ENCODE data around the gene ZNF829. TPM values are rescaled to one million over a fixed set of nuclear protein-coding genes. Genes with fewer than 3 reads are reported as not detected.
A peak's percentile ranks its signal among the peaks of the same experiment; 100 is the strongest.

ZNF829 gene
- 1.3 and 1.6 TPM in 2 replicates for total RNA-seq

DNA sequence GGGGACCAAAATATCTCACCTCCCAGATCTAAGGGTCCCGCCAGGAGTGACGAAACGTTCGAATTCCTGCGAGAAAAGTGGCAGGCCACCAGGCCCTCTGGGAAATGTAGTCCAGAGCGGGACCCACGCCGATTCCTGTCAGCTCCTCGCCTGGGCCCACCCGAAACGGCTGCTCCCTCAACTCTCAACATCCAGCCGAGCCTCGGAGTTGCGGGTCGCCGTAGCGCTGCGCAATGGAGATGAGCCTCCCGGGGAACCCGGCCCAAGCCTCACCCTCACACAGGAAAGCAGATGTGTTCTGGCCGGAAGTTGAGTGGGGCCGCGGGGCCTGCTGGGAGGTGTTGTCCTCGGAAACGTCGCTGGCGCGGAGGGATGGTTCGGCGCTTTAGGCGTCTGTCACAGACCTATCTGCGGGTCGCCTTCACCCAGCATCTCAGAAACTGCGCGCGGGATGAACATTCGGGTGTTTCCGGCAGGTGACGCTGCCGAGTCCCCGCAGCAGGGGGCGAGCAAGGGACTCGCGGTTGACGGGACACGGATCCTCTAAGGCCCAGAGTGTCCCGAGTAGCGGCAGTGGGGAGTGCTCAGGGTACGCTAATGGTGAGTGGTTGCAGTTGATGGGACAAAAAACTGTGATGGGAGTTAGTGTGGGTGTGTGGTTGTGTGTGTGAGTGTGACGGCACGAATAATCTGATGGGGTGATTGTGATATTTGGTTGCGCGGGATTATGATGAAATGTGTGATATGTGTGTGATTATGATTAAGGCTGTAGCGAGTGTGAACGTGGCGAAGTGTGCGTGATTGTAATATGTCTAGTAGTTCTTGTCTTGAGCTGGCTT, at the start of gene ZNF829, which contains the start of gene ZNF568:
ZNF829 (minus strand) TSS at position 300 of the 839 bp plus-strand sequence. CDS start 1,124 bp downstream, outside the sequence.
ZNF568 (plus strand) TSS at position 341 of the 839 bp plus-strand sequence. CDS start 6,439 bp downstream, outside the sequence.
- peak; percentile 80 to 91 for DNase-seq (ENCODE audit: low read depth in 2 of 2)

DNA sequence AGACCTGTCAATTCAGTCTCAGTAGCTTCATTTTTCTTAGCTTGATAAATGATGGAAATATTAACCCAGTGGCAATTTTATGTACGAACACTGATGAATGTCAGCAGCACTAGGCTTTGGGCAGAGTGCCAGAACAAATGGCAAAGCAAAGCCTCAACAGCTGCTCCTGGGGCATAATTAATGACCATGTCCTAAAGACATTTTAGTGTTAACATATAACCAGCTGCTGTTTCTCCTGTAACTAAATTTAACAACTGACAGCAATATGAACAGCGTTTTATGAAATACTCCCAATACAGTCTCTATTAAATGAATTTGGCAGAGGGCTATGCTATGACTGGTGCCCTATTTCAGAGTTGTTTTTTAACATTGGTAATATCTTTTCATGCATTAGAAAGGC, 47.2 kb upstream of the ZNF829 start:
- DNase-seq (ENCODE audit: low read depth in 2 of 2) = peak in 1 of 2 donors; percentile 5

DNA sequence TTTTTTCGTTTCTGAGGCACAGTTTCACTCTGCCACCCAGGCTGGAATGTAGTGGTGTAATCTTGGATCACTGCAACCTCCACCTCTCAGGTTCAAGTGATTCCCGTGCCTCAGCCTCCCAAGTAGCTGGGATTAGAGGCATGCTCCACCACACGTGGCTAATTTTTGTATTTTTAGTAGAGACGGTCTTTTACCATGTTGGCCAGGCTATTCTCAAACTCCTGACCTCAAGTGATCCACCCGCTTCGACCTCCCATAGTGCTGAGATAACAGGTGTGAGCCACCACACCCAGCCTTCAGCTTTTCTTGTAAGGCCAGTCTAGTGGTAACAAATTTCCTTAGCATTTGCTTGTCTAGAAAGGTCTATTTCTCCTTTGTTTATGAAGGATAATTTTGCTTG, 46.3 kb upstream of the ZNF829 start:
- DNase-seq (ENCODE audit: low read depth in 2 of 2) = no peak

DNA sequence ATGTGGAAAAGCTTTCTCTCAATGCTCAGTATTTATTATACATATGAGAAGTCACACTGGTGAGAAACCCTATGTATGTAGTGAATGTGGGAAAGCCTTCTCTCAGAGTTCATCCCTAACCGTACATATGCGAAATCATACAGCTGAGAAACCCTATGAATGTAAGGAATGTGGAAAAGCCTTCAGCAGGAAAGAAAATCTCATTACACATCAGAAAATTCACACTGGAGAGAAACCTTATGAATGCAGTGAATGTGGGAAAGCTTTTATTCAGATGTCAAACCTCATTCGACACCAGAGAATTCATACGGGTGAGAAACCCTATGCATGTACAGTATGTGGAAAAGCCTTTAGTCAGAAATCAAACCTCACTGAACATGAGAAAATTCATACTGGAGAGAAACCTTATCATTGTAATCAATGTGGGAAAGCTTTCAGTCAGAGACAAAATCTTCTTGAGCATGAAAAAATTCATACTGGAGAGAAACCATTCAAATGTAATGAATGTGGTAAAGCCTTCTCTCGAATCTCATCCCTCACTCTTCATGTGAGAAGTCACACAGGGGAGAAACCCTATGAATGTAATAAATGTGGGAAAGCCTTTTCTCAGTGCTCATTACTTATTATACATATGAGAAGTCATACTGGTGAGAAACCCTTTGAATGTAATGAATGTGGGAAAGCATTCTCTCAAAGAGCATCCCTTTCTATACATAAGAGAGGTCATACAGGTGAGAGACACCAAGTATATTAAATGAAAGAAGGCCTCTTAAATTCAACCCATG, 34.4 kb upstream of the ZNF829 start:
- no peak for DNase-seq (ENCODE audit: low read depth in 2 of 2)

DNA sequence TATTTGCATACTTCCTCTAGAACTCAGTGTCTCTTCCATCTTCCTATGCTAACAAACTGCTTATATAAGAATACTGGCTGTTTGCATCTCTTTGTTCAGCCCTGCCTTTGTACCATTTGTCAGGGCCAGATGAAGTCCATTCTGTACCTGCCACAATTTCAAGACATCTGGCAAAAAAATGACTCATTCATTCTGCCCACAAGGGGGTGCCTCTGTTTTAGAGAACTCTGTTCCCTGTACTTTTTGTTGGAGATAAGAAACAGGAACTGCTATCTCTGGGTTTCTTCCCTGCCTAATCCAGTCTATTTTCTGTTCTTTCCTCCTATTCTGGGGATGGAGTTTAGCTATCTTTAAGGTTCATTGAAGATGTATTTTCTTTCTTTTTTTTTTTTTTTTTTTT, 23.1 kb upstream of the ZNF829 start:
- DNase-seq (ENCODE audit: low read depth in 2 of 2) = peak in 1 of 2 donors; percentile 2

DNA sequence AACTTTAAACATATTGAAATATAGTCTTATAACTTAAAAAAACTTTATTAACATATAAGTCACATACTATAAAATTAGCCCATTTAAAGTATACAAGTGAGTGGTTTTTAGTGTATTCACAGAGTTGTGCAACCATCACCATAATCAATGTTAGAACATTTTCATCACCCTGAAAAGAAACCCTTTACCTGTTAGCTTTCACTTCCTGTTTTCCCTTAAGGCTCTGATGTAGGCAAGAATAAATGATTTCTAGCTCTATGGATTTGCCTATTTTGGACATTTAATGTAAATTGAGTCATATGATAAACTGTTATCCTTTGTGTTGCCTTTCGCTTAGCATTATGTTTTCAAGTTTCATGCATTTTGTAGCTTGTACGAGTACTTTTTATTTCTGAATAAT, 15.6 kb upstream of the ZNF829 start:
- no peak for DNase-seq (ENCODE audit: low read depth in 2 of 2)

DNA sequence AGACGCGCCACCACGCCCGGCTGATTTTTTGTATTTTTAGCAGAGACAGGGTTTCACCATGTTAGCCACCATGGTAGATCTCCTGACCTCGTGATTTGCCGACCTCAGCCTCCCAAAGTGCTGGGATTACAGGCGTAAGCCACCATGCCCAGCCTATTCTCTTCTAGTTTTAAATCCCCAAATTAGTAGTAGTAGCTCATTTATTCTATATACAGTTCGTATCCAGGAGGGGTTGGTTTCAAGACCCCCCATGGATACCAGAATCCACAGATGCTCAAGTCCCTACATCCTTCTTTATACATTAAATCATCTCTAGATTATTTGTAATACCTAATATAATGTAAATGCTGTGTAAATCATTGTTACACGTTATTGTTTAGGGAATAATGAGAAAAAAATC, 2.0 kb upstream of the ZNF829 start:
- no peak for DNase-seq (ENCODE audit: low read depth in 2 of 2)

DNA sequence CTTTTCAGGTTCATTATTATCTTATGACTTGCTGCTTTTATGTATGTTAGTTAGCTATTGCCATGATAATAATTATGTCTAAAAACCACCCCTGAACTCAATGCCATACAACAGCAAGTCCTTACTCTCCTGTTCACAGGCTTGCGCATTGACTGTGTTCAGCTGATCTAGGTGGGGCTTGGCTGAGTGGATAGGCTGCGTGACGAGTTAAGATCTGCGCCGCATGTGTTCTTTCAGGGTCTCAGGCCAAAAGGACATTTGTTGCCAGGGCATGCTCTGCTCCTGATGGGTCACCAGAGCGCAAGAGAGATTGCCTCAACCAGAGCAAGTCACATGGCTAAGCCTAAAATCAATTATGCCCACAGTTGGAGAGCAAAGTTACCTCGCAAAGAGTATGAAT, 900 bp upstream of the ZNF829 start:
- DNase-seq (ENCODE audit: low read depth in 2 of 2) = peak; percentile 4 to 52

DNA sequence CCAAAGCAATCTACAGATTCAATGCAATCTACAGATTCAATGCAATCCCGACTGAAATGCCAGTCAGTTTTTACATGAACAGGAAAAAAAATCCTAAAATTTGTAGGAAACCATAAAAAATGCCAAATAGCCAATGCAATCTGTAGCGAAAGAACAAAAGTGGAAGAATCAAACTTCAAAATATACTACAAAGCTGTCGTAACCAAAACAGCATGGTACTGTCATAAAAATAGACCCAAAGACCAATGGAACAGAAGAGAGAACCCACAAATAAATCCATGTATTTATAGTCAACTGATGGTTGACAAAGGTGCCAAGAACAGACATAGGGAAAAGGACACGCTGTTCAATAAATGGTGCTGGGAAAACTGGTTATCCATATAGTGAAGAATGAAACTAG, 17.7 kb downstream of the ZNF829 start:
- DNase-seq (ENCODE audit: low read depth in 2 of 2) = no peak

DNA sequence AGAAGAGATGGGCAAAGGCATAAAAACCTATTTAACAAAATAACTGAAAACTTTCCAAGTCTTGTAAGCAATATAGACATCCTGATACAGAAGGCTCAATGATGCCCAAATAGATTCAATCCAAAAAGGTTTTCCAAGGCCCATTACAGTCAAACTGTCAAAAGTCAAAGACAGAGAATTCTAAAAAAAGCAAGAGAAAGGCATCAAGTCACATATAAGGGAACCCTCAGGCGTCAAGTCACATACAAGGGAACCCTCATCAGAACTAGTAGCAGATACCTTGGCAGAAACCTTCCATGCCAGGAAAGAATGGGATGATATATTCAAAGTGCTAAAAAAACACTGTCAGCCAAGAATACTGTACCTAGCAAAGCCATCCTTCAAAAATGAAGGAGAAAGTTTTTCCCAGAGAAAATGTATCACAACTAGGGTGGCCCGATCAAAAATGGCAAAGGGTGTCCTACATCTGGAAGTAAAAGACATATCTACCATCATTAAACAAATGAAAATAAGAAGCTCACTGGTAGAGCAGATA, 21.2 kb downstream of the ZNF829 start:
- DNase-seq (ENCODE audit: low read depth in 2 of 2) = no peak

DNA sequence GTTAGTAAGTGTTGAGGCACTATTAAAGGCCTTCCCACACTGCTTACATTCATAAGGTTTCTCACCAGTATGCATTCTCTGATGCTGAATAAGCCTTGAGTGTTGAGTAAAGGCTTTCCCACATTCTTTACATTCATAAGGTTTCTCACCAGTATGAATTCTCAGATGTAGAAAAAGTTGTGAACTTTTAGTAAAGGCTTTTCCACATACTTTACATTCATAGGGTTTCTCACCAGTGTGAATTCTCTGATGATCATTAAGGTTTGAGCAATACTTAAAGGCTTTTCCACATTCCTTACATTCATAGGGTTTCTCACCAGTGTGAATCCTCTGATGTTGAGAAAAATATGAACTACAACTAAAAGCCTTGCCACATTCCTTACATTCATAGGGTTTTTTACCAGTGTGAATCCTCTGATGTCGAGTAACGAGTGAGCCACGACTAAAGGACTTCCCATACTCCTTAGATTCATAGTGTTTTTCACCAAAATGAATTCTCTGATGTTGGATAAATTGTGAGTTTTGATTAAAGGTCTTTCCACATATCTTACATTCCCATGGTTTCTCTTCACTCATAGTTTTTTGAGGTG, 24.2 kb downstream of the ZNF829 start:
- no peak for DNase-seq (ENCODE audit: low read depth in 2 of 2)

DNA sequence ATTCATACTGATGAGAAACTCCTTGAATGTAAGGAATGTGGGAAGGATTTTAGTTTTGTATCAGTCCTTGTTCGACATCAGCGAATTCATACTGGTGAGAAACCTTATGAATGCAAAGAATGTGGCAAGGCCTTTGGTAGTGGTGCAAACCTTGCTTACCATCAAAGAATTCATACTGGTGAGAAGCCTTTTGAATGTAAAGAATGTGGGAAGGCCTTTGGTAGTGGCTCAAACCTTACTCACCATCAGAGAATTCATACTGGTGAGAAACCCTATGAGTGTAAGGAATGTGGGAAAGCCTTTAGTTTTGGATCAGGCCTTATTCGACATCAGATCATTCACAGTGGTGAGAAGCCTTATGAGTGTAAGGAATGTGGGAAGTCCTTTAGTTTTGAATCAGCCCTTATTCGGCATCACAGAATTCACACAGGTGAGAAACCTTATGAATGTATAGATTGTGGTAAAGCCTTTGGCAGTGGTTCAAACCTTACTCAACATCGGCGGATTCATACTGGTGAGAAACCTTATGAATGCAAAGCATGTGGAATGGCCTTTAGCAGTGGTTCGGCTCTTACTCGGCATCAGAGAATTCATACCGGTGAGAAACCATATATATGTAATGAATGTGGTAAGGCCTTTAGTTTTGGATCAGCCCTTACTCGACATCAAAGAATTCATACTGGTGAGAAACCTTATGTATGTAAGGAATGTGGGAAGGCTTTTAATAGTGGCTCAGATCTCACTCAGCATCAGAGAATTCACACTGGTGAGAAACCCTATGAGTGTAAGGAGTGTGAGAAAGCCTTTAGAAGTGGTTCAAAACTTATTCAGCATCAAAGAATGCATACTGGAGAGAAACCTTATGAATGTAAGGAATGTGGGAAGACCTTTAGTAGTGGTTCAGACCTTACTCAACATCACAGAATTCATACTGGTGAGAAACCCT, 38.8 kb downstream of the ZNF829 start:
- peak in 1 of 2 donors; percentile 3 for DNase-seq (ENCODE audit: low read depth in 2 of 2)

DNA sequence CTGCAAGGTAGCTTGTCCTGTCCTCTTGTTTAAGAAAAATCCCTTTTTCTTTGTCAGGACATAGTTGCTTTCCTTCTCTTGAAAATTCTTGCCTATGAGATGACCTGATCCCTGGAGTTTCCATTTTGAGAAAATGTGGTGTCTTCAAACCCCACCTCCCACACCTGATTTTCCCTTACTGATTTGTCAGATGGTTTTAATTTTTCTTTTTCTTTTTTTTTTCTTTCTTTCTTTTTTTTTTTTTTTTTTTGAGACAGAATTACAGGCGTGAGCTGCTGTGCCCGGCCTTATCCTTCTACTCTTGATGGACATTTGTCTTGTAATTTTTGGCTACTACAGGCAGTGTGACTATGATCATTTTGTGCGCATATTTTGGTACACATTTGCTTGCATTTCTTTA, 64.2 kb downstream of the ZNF829 start:
- no peak for DNase-seq (ENCODE audit: low read depth in 2 of 2)

DNA sequence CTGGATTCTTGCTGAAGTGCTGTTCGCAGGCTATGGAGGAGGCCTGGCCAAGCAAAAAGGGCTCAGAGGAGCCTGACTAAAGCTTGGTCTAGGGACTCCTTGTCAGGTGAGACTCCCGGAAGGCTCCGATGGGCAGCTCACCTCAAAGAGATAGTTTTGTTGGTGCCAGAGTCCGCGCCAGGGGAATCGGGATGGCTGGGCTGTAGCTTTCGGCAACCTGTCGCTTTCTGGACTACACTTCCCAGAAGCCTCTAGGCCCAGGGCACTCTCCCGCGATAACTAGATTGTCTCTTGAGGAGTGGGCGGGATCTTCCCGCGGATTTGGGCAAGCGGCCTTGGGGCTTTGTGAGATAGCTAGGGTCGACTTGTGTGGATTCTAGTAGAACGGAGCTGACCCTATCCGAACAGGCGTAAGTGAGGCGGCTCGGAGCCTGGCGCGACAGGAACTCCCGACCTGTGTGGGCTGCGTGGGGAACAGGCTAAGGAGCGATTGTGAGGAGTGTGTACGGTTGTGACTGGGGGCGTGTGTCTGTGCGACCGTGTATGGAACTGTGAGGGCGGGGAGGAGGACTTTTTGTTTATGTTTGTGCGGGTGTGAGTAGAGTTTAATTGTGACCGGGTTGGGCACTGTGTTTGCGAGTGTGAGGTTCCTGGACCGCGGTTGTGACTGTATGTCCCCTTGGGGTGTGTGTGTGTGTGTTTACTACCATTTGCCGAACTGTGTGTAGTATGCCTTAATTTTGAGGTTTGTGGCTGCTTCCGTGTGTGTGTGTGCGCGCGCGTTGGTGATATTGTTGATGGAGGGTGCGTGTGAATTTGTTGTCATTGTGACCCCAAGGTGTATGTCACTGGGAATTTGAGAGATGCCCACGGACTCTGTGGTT, 65.3 kb downstream of the ZNF829 start, which contains the start of gene ZNF345:
ZNF345 (plus strand) TSS at position 318 of the 884 bp plus-strand sequence. CDS start 25,955 bp downstream, outside the sequence.
- DNase-seq (ENCODE audit: low read depth in 2 of 2) = peak; percentile 93 to 96

DNA sequence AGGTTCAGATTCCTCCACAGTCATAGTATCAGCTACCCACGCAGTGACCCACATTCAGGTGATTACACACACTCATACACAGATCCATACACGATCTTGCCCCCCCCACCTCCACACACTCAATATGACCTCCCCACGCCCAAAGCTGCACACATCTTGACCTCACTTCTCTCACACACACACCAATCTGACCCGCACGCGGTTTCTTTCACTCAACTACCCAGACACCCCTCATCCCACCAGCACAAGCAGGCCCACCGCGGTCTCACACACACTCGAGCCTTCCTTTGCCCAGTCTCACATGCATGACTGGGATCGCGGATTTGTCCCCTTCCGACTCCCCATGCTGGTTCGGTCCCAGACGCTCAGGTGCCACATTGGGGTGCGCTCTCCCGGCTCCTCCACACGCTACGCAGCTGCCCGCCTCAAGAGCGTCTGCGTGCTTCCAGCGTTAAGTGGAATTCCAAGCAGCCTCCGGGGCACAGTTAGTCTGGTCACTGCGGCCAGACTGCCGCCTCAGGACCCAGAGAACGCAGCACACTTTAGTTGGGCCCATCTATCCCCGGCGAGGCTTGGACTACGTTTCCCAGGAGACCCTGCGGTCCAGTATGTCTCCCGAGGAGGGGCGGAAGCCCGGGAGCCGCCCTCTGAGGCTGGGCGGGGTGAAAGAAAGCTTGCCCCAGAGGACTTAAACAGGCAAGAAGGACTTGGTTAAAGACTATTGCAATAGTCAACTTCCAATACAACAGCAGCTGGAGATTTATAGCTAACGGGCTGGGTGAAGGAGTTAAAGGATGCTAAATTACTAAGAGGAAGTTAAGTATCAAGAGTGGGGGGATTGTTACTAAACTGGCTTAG, 66.2 kb downstream of the ZNF829 start:
- DNase-seq (ENCODE audit: low read depth in 2 of 2) = peak; percentile 84 to 93

DNA sequence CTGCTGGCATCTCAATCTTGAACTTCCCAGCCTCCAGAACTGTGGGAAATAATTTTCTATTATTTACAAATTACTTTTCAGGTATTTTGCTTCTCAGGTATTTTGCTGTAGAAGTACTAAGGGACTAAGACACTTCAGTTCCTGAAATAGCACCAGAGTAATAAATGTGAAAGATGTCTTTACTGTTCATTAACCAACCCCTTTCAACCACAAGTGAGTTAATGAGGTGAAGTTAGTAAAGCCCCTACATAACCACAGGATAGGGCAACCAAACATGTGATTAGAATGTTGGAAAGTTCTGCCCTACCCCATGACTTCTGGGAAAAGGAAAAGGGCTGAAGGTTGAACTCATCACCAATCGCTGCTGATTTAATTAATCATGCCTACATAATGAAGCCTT, 68.1 kb downstream of the ZNF829 start:
- DNase-seq (ENCODE audit: low read depth in 2 of 2) = no peak

DNA sequence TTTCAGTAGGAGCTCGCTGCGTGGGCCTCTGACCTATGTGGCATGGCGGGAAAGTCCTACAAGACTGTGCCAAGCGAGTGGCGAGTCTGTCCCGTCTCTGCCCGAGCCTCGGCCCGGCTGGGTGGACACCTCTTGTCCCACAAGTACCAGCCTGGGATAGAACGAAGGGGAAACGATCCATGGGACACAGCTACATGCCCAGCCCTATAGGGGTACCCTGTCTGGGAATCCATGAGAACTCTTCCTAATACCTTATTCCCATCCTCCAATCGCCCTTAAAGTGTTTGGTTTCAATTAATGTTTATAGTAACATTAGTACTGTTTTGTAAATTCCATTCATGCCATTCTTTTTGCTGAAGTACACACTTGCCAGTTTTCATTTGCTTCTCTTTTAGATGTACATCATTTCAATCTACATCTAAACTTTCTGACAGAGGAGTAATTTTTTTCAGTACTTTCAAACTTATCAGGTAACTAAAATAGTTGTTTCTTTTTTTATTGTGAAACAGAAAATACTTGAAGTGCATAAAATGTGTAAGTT, 77.2 kb downstream of the ZNF829 start:
- peak in 1 of 2 donors; percentile 3 for DNase-seq (ENCODE audit: low read depth in 2 of 2)
